ENCODE measurements around the gene HMG20B. TPM values are rescaled to one million over a fixed set of nuclear protein-coding genes. Genes with fewer than 3 reads are reported as not detected.
A peak's percentile ranks its signal among the peaks of the same experiment; 100 is the strongest.

The HMG20B gene
- total RNA-seq, 1 donor from 2014 or later, result 135 TPM

- H3K4me3 ChIP-seq (ENCODE audit: low read depth, low read length), result peak overlapping the region; percentile 97
- no peak for DNase-seq (ENCODE audit: low read depth)
- no peak for TF ChIP-seq CTCF (conservative IDR thresholded peaks at IDR 0.05; ENCODE audit: low read depth, low read length)
These were observed 53.3 kb downstream of the HMG20B start for GRCh38 chr19:3625996-3626472.

GRCh38 chr19:3626473-3627350 is 54.0 kb downstream of the HMG20B start, which contains the start of gene CACTIN:
CACTIN (minus strand) TSS chr19:3626790; CDS start chr19:3626762, 28 bp downstream.
- no peak for TF ChIP-seq CTCF (conservative IDR thresholded peaks at IDR 0.05; ENCODE audit: low read depth, low read length)
- DNase-seq (ENCODE audit: low read depth), result peak; percentile 72
- H3K4me3 ChIP-seq (ENCODE audit: low read depth, low read length), result peak within 1 kb of the TSS; percentile 97

GRCh38 chr19:3627351-3627723 is 54.6 kb downstream of the HMG20B start:
- no peak for TF ChIP-seq CTCF (conservative IDR thresholded peaks at IDR 0.05; ENCODE audit: low read depth, low read length)
- peak overlapping the region; percentile 9 for H3K4me3 ChIP-seq (ENCODE audit: low read depth, low read length)
- DNase-seq (ENCODE audit: low read depth), result no peak

Other genes with a start within 250 kb of the HMG20B start
- 16.8 and 31.2 TPM in 2 replicates for gene NFIC, start 206.4 kb upstream of the HMG20B start, total RNA-seq
- 1.4 and 2.5 TPM in 2 replicates for gene SMIM24, start 92.4 kb upstream of the HMG20B start, total RNA-seq
- gene SMIM44, start 89.5 kb upstream of the HMG20B start, total RNA-seq, result 1.0 TPM in 1 of 2 replicates, not detected in the other
- 28.1 and 36.7 TPM in 2 replicates for gene DOHH, start 72.3 kb upstream of the HMG20B start, total RNA-seq
- 53.9 and 70.2 TPM in 2 replicates for gene FZR1, start 66.6 kb upstream of the HMG20B start, total RNA-seq
- gene TEKTIP1, start 33.8 kb upstream of the HMG20B start, total RNA-seq, result not detected in 2 replicates
- gene MFSD12, start 15.4 kb upstream of the HMG20B start, total RNA-seq, result 238 and 260 TPM in 2 replicates
- not detected in 2 replicates for gene GIPC3, start 12.5 kb downstream of the HMG20B start, total RNA-seq
- 0.17 and 0.51 TPM in 2 replicates for gene TBXA2R, start 33.9 kb downstream of the HMG20B start, total RNA-seq
- 35.0 and 38.9 TPM in 2 replicates for gene CACTIN, start 53.8 kb downstream of the HMG20B start, total RNA-seq
- 11.7 and 20.4 TPM in 2 replicates for gene PIP5K1C, start 127.5 kb downstream of the HMG20B start, total RNA-seq
- gene TJP3, start 135.4 kb downstream of the HMG20B start, total RNA-seq, result 1.9 and 3.8 TPM in 2 replicates
- gene APBA3, start 188.7 kb downstream of the HMG20B start, total RNA-seq, result 24.6 and 25.8 TPM in 2 replicates
- gene MRPL54, start 189.7 kb downstream of the HMG20B start, total RNA-seq, result 102 and 105 TPM in 2 replicates
- gene RAX2, start 199.3 kb downstream of the HMG20B start, total RNA-seq, result not detected in 2 replicates
- gene MATK, start 213.4 kb downstream of the HMG20B start, total RNA-seq, result 0.29 TPM in 1 of 2 replicates, not detected in the other